Stimulated activated CD8-positive, alpha-beta memory T cell treated with anti-CD3 and anti-CD28 coated beads, Interleukin-7, amount 100 ng/mL, for 4 hours (primary cell): ENCODE results near the gene E2F1.

Experiments used
- DNase-seq, 2 donors: peaks; one replicate each; pipeline ENCODE4 v3.0.0-alpha.2; 2020; ENCODE audit warnings: low read depth in 2 of 2

E2F1 gene, protein sequence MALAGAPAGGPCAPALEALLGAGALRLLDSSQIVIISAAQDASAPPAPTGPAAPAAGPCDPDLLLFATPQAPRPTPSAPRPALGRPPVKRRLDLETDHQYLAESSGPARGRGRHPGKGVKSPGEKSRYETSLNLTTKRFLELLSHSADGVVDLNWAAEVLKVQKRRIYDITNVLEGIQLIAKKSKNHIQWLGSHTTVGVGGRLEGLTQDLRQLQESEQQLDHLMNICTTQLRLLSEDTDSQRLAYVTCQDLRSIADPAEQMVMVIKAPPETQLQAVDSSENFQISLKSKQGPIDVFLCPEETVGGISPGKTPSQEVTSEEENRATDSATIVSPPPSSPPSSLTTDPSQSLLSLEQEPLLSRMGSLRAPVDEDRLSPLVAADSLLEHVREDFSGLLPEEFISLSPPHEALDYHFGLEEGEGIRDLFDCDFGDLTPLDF

DNA sequence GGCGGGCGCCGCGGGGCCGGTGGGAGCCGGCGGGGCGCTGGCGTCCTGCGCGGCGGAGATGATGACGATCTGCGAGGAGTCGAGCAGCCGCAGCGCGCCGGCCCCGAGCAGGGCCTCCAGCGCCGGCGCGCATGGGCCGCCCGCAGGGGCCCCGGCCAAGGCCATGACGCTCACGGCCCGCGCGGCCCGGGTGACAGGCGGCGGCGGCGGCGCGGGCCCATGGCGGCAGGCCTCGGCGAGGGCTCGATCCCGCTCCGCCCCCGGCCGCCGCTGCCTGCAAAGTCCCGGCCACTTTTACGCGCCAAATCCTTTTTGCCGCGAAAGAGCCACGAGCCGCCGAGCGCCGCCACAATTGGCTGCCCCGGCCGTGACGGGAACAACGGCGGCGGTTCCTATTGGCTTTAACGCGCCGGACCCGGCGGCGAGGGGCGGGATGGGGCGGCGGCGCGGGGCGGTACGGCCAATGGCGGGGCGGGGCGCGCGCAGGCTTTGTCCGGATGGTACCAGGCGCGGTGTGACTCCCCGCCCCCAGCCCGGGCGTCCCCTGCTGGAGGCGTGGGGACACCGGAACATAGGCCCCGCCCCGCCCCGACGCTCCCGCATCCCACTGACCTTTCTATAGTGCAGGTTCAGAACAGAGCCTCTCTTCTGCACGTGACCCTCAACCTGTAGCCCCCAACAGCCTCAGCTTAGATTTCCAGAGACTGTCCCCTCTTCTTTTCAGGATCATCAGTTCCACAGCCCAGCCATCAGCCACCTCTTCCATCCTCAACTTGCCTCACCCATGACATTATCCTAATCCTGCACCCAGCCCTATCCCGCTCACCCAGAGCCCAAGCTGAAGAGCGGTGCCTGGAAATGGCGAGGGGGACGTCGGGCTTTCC lies at the start of gene E2F1:
Gene E2F1, minus strand, starts transcription at position 286 of the 884 bp plus-strand sequence. Its CDS starts 121 bp downstream, at position 165.
- DNase-seq = peak; percentile 78 to 92

DNA sequence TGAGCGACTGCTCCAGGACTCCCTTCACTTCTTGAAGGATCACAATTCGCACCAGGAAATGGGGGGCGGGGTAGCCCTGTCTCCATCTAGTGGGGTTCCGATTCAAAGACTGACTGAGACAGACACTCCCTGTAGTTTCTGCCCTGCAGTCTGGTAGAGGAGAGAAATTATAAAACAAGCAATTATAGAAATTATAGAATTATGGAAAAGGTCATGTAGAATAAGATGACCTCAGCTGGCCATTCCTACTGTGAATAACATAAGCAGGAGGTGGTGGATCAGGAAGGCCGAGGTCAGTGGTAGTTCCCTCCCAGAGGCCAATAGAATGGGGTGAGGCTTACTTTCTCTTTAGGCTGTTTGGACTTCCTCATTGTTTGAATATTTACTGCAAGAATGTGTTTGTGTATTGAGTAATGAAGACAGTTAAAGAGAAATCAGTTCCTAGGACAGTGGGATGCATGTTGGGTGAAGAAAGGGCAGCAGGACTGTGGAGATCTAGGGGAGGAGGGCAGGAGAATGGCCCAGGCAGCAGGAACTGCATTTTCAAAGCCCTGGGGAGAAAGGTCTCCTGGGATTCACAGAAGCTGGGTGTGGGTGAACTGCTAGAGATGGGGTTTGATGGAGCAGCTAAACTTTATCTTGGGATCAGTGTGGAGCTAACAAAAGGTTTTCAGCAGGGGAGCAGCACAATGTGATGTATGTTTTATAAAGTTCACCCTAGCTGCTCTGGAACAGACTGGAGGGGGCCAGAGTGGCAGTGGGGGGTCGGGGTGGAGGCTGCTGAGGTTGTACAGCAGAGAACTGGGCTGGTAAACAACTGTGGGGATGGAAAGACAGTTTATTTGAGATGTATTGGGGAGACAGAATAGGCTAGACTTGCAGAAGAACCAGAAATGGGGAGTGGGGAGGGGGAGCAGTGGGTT lies 47.7 kb upstream of the E2F1 start:
- no peak for DNase-seq

DNA sequence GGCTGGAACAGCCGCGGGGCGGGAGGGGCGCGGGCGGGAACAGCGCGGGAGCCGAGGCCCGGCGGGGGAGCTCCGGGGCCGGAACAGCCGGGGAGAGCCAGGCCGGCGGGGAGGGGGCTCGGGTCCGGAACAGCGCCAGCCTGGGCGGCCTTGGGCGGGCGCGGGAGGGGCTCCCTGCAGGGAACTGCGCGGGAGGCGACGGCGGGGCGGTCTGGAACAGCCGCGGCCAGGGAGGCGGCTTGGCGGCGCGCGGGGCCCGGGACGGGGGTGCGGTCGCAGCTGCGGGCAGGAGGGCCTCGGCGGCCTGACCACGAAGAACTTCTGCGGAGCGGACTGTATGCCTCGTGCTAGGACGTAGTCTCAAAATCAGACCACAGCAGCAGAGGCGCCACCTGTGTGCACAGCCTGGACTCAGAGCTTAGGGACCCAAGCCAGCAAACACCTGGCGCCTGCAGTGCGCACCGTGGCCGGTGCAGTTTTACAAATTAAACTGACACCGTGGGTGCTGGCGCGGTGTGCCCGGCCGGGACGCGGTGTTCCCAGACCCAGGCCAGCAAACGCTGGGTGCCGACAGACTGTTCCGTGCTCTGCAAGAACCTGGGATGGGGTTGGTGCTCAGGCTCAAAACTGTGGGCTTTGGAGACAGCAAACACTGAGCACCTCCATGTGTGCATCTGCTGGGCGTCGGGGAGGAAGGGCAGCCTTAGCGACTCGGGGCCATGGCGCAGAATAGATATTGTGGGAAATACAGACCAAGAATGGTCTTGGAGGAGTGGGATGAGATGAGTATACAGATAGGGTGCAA lies 46.2 kb upstream of the E2F1 start:
- DNase-seq = peak; percentile 54 to 78

DNA sequence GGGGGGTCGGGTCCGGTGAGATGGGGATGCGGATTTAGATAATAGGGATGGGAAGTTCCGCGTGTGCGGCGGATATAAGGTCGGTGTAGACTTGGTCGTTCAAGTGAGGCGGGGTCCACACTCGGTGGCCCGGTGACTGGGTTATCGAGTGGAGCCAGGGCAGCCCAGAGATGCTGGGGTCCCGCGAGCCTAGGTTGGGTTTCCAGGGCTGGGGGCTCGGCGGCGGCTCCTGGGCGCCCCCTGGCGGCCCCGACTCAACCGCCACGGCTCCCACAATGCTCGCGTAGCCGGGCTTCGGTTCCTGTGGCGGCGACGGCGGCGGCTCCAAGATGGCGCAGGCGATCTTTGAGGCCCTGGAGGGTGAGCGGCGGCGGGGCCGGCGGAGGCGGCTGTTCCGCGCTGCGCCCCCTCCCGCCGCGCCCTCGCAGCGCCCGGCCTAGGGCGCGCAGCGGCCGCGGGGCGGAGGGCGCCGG lies 45.5 kb upstream of the E2F1 start, which contains the start of gene ZNF341:
Gene ZNF341, plus strand, starts transcription at position 304 of the 473 bp plus-strand sequence. Its CDS starts 26 bp downstream, at position 330.
- peak; percentile 69 to 85 for DNase-seq

DNA sequence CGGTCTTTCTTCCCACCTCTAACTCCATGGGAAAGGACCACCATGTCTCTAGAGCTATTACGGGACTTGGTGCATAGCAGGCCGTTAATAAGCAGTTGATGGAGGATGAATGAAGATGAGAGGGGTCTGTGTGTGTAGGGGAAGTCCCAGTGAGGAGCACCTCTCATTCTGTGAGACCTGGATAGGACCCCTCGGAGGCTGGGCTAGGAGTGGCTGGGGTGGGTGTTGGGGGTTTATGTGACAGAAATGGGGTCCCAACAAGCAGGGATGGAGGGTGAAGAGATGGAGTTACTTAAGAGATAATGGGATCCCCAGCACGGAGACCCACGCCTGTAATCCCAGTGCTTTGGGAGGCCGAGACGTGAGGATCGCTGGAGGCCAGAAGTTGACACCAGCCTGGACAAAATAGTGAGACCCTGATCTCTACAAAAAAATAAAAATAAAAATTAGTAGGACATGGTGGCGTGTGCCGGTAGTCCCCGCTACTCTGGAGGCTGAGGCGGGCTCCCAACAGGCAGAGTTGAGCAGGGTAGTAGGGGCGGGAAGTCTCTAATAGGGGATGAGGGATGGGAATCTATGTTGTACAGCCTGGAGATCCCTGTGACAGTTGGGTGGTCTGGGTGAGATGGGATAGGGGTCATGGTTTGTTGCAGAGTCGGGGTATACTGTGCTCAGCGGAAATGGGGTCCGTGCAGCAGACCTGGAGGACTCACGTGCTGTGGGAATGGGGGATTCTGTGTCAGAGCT lies 44.9 kb upstream of the E2F1 start:
- no peak for DNase-seq

DNA sequence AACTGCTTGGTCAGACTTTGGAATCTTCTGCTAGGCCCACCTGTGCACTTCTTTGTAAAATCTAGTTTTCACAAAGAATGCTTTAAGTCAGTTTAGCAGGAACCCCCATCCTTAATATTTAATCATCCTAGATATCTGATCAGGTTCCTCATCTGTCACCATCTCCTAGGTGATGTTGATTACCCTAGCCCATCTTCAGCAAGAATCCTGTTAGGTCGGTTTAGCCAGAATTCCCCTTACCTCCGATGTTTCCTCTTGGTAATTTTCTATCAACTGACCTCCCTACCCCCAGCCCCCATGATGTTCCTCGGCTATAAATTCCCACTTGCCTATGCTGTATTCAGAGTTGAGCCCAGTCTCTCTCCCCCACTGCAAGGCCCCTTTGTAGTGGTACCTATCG lies 42.9 kb upstream of the E2F1 start:
- no peak for DNase-seq

DNA sequence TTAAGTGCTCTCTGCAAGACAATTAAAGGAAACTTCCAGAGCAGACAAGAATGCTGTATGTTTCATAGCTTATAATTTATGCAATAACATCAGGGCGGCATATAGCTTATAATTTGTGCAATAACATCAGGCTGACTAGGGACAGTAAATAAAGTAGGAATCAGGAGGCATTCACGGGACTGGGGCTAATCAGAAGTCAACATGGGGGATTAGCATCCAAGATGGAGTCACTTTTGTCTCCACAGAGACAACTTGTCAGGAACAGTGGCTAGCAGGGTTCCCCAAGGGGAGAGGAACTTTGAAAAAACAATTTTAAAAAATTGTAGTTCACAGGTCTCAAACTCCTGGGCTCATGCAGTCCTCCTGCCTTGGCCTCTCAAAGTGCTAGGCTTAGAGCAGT lies 42.3 kb upstream of the E2F1 start:
- no peak for DNase-seq

DNA sequence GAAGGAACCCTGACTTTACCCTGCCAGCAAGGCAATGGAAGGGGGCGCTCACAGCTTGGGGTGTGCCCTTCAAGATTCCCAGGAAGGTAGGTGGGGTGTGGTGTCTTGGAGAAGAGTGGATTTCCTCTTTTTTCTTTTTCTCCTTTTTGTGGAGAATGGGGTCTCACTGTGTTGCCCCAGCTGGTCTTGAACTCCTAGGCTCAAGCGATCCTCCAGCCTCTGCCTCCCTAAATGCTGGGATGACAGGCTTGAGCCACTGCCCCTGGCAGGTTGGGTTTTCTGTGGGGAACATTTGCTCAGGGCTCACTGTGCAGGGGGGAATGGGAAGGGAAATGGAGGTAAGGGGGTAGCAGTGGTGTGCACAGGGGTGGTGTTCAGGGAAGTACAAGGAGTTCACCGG lies 41.6 kb upstream of the E2F1 start:
- no peak for DNase-seq

DNA sequence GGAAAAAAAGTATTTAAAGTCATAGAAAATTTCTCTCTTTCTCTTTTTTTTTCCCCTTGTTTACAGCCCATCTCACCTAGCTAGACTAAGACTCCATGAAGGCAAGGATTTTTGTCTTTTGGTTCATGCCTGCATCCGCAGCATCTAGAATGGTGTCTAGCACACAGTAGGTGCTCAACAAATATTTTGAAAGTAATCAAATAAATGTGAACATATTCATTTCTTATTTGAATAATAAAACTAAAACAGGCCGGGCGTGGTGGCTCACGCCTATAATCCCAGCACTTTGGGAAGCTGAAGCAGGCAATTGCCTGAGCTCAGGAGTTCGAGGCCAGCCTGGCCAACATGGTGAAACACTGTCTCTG lies 40.9 kb upstream of the E2F1 start:
- DNase-seq = no peak

DNA sequence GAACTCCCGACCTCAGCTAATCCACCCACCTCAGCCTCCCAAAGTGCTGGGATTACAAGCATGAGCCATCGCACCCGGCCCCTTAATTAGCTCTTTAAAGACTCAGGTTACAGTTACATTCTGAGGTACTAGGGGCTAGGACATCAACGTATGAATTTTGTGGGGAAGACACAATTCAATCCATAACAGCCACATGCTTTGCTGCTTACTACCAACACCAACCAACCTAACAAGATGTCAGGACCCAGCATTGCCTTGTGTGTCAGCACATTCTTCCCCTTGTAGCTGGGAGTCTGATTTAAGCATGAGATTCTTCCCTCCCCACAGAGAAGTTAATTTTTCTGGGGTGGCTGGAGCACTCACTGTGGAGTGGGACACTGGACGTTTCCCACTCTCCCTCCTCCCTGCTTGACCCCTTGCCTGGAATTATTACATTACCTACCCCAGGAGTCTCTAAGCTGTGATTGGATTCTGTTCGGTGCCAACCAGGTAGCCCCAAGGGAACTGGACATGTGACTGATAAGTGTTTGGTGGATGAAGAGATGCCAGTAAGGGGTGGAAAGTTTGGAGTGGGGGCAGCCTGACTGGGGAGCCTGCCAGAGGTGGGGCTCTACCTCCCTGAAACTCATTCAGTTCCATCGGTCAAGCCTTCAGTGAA lies 39.6 kb upstream of the E2F1 start:
- DNase-seq = no peak

DNA sequence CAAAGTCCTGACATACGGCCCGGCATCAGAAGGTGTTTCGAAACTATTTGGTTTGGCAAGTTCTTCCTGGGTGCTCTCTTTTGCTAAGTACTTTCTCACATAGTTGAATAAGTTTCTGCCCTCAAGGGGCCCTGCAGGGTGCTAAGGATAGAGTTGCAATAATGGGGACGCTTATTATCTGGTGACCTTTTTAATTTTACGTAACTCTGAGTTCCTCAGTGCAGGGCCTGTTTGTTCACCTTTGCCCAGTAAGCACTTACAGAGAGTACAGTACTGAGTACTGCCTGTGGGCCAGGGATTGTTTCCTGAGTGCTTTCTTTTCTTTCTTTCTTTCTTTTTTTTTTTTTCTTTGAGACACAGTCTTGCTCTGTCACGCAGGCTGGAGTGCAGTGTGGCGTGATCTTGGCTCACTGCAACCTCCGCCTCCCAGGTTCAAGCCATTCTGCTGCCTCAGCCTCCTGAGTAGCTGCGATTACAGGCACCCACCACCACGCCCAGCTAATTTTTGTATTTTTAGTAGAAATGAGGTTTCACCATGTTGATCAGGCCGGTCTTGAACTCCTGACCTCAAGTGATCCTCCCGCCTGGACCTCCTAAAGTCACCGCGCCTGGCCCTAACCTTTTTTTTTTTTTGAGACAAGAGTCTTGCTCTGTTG lies 38.4 kb upstream of the E2F1 start:
- no peak for DNase-seq

DNA sequence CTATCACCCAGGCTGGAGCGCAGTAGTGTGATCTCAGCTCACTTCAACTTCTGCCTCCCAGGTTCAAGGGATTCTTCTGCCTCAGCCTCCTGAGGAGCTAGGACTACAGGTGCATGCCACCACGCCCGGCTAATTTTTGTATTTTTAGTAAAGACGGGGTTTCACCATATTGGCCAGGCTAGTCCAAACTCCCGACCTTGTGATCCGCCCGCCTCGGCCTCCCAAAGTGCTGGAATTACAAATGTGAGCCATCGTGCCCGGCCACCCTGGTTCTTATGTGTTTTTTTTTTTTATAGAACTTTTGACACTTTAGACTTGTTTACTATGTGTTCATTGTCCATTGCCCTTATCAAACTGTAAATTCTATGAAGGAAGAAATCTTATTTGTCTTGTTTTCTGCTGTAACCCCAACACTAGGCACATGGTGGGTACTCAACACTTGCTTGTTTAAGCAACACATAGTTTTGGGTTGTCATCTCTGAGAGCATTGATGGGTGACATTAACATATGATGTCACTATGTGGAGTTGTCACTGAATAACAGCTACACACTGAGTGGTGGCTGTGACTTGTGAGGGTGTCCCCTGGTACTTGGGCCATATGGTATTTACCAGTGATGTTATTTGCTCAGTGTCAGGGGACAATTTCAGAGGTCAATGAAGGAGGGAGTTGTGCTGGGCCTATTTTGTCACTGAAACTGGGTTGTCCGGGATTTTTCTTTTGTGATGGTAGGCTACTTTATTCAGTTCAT lies 35.4 kb upstream of the E2F1 start:
- DNase-seq = no peak

DNA sequence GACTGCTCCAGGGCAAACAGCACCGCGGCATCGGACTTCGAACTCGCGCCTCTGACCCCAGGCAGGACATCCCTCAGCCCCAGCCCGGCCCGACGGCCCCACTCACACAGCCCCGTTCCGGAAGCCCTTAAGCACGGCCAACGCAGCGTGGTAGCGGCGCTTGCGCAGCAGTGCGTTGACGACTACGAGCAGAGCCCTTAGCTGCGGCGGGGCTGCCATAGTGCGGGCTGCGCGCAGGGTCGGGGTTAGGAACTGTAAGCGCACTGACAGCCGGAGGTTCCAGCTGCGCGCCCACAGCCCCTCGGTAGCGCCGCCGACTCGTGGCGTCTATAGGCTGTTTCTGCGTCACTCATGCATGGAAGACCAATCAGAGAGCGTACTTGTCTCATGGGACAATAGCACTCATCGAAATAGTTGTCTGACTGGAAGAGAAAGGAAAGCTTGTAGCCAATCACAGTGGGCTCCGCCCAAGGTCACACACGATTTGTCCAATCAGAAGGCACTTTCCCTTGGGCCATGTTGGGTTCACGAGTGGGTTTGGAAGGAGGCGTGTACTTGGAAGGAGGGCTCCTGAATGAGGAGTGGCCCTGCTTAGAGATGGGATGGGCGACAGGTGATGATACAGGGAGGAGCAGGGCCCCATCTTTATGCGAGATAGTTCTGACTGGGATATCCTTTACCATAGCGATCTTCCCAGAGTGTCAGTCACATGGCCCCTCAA lies 34.0 kb upstream of the E2F1 start, which contains the start of gene PXMP4:
Gene PXMP4, minus strand, starts transcription at position 322 of the 721 bp plus-strand sequence. Its CDS starts 103 bp downstream, at position 219.
- peak; percentile 78 to 87 for DNase-seq

DNA sequence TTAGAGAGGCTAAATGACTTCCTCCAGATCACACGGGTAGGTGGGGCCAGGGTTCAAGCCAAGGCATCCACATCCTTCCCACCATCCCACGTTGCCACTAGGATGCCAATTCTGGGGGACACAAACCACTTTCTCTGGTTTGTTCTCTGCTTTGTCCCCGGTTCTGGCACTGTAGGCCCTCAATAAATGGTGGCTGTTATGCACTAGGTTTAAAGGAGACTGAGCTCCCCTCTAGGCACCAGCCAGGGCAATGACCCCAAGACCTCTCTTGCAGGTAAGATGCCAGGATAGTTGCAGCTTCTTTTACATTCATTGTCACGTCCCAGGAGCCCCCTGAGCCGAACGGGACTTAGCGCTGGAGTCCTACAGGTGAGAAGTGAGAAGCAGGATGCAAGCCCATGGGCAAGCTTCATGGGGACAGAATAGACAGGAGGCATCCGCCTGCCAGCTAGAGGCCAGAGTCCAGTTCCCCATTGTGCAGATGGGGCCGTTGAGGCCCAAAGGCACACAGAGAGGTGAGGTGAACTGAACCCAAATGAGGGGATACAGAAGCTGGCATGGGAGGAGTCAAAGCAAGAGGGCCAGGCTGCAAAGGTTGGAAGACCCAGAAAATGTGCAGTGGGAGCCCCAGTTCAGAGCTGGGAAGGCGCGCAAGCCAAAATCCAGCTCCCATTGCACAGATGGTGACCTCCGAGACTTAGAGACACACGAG lies 33.2 kb upstream of the E2F1 start:
- DNase-seq = no peak

DNA sequence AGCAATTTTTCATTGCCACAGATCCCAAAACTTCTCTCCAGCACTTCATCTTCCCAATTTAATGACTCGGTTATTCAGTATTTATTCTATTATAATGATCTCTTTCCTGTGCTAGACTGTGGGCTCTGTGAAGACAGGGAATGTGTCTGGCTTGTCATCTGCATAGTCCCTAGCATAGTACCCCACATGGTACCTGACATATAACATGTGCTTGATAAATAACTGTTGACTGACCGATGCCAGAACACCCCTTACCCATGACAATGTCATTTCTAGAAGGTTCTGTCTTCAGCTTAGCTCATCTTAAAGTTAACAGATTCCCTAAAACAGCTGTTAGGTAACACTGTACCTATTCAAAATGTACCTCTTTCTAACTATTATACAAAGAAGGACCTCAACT lies 30.3 kb upstream of the E2F1 start:
- DNase-seq = no peak

DNA sequence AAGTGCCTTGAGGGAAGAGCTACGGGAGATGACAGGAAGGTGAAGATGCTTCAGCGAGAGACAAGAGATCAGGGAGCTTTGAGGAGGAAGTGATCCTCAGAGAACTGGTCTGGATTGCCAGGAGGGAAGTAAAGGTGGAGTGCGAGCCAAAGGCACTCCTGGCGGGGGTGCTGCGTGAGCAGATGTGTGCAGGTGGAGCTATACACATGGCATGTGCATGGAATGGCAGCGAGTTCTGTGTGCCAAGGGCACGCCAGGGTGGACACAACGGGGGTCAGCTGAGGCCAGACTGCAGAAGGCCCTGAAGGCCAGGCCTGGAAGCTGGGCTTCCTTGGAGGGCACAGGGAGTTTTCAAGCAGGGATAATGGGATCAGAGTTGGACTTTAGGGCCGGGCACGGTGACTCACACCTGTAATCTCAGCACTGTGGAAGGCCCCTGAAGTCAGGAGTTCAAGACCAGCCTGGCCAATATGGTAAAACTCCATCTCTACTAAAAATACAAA lies 27.7 kb upstream of the E2F1 start:
- DNase-seq = no peak

DNA sequence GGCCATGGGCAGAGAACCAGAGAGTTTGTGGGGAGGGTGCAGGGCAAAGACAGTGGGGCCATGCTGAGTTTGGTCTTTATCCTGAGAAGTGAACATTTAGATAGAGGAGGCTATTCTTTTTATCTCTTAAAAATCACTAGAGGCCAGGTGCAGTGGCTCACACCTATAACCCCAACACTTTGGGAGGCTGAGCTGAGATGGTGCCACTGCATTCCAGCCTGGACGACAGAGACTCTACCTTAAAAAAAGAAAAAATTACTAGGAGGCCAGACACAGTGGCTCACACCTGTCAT lies 25.2 kb upstream of the E2F1 start:
- no peak for DNase-seq
